ENCODE results near the gene CCDC110. TPM values are rescaled to one million over a fixed set of nuclear protein-coding genes. Genes with fewer than 3 reads are reported as not detected.

Gene CCDC110
- total and polyA plus RNA-seq, 9 of the 15 experiments (the other 6 are each of a cell fraction or from before 2014, with no cell fraction given): 0.04 to 0.35 (median 0.07) TPM; not detected in 4

DNA sequence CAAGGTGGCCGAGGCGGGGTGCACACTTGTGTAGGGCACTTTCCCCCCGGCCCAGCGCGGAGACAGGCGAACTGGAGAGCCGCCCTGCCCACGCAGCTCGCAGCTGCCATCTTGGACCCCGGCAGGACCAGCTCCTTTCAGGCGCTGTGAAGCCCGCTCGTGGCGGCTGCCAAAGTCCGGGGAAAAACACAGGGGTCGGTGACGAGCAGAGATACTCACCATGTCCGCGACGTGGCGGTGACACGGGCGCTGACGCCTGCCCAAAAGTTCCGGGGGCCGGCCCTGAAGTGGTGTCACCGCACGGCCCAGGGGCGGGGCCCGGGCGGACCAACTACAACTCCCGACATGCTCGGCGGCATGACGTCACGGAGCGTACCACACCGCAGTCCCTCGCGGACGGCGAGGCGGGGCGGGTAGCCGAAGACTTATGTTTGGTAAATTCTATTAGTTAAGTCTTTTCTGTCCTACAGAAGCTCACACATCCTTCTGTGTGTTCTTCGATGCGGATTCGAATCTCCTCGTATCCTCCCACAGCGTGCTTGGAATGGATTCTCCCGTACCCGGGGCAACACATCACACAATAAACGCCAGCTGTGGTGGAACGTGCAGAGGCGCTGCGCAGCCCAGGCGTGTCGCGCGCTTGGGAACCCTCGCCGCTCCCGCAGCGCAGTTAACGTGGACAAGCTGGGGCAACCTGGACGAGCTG, 45.7 kb downstream of the CCDC110 start, which contains the start of gene UFSP2 (continued):
- TF ChIP-seq, protein P1, sequence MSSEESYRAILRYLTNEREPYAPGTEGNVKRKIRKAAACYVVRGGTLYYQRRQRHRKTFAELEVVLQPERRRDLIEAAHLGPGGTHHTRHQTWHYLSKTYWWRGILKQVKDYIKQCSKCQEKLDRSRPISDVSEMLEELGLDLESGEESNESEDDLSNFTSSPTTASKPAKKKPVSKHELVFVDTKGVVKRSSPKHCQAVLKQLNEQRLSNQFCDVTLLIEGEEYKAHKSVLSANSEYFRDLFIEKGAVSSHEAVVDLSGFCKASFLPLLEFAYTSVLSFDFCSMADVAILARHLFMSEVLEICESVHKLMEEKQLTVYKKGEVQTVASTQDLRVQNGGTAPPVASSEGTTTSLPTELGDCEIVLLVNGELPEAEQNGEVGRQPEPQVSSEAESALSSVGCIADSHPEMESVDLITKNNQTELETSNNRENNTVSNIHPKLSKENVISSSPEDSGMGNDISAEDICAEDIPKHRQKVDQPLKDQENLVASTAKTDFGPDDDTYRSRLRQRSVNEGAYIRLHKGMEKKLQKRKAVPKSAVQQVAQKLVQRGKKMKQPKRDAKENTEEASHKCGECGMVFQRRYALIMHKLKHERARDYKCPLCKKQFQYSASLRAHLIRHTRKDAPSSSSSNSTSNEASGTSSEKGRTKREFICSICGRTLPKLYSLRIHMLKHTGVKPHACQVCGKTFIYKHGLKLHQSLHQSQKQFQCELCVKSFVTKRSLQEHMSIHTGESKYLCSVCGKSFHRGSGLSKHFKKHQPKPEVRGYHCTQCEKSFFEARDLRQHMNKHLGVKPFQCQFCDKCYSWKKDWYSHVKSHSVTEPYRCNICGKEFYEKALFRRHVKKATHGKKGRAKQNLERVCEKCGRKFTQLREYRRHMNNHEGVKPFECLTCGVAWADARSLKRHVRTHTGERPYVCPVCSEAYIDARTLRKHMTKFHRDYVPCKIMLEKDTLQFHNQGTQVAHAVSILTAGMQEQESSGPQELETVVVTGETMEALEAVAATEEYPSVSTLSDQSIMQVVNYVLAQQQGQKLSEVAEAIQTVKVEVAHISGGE (CRISPR knock-in tag; IDR thresholded peaks at IDR 0.05): peak in 1 of 3 experiments; percentile 58; a peak in 1 of 6 replicates
- no peak for TF ChIP-seq POLR2H (tag; IDR thresholded peaks at IDR 0.05; ENCODE audit: low read depth)
- TF ChIP-seq TOE1 (IDR thresholded peaks at IDR 0.05; ENCODE audit: borderline replicate concordance): peak; percentile 78
- TF ChIP-seq TOE1 (CRISPR knock-in tag; IDR thresholded peaks at IDR 0.05; ENCODE audit: borderline replicate concordance, low read depth): no peak
- TF ChIP-seq, protein P2, sequence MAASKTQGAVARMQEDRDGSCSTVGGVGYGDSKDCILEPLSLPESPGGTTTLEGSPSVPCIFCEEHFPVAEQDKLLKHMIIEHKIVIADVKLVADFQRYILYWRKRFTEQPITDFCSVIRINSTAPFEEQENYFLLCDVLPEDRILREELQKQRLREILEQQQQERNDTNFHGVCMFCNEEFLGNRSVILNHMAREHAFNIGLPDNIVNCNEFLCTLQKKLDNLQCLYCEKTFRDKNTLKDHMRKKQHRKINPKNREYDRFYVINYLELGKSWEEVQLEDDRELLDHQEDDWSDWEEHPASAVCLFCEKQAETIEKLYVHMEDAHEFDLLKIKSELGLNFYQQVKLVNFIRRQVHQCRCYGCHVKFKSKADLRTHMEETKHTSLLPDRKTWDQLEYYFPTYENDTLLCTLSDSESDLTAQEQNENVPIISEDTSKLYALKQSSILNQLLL (CRISPR knock-in tag; IDR thresholded peaks at IDR 0.05; ENCODE audit: borderline replicate concordance): no peak
- TF ChIP-seq PHB2 (IDR thresholded peaks at IDR 0.05; ENCODE audit: low read depth): no peak
- no peak for TF ChIP-seq HNRNPL (IDR thresholded peaks at IDR 0.05; ENCODE audit: low read depth, low read length)
- no peak for TF ChIP-seq ZNF445 (CRISPR knock-in tag; IDR thresholded peaks at IDR 0.05; ENCODE audit: low read depth)
- TF ChIP-seq MYNN (IDR thresholded peaks at IDR 0.05): 0 out of 2 replicates have a peak, but pooled peaks have one; percentile 38
- no peak for TF ChIP-seq MYNN (CRISPR knock-in tag; IDR thresholded peaks at IDR 0.05)
- TF ChIP-seq IFI16 (CRISPR knock-in tag; IDR thresholded peaks at IDR 0.05): no peak
- TF ChIP-seq NR2C2 (CRISPR knock-in tag; IDR thresholded peaks at IDR 0.05): no peak
- peak; percentile 38; the same call in 1 of the 2 replicates for TF ChIP-seq NR2C2 (tag; IDR thresholded peaks at IDR 0.05)
- TF ChIP-seq, protein P3, sequence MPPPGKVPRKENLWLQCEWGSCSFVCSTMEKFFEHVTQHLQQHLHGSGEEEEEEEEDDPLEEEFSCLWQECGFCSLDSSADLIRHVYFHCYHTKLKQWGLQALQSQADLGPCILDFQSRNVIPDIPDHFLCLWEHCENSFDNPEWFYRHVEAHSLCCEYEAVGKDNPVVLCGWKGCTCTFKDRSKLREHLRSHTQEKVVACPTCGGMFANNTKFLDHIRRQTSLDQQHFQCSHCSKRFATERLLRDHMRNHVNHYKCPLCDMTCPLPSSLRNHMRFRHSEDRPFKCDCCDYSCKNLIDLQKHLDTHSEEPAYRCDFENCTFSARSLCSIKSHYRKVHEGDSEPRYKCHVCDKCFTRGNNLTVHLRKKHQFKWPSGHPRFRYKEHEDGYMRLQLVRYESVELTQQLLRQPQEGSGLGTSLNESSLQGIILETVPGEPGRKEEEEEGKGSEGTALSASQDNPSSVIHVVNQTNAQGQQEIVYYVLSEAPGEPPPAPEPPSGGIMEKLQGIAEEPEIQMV (tag; conservative IDR thresholded peaks at IDR 0.05; ENCODE audit: low read depth): peak; percentile 60; the same call in 1 of the 2 replicates
- 0 out of 2 replicates have a peak, but pooled peaks have one; percentile 6 for TF ChIP-seq JUN (IDR thresholded peaks at IDR 0.05; ENCODE audit: borderline replicate concordance, low read depth, low read length)
- peak; percentile 83; the same call in 1 of the 2 replicates for TF ChIP-seq JUN (CRISPR knock-in tag; IDR thresholded peaks at IDR 0.05; ENCODE audit: borderline replicate concordance)
- TF ChIP-seq ZNF408 (CRISPR knock-in tag; IDR thresholded peaks at IDR 0.05; ENCODE audit: low read depth): no peak
- no peak for TF ChIP-seq COPS2 (conservative IDR thresholded peaks at IDR 0.05)
- TF ChIP-seq, protein P4, sequence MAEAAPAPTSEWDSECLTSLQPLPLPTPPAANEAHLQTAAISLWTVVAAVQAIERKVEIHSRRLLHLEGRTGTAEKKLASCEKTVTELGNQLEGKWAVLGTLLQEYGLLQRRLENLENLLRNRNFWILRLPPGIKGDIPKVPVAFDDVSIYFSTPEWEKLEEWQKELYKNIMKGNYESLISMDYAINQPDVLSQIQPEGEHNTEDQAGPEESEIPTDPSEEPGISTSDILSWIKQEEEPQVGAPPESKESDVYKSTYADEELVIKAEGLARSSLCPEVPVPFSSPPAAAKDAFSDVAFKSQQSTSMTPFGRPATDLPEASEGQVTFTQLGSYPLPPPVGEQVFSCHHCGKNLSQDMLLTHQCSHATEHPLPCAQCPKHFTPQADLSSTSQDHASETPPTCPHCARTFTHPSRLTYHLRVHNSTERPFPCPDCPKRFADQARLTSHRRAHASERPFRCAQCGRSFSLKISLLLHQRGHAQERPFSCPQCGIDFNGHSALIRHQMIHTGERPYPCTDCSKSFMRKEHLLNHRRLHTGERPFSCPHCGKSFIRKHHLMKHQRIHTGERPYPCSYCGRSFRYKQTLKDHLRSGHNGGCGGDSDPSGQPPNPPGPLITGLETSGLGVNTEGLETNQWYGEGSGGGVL (CRISPR knock-in tag; IDR thresholded peaks at IDR 0.05): no peak

Measured in K562 (cell line).